Bronchial epithelial cell (primary cell): Measurements from ENCODE around the gene TLCD5. TPM values are rescaled to one million over a fixed set of nuclear protein-coding genes. Genes with fewer than 3 reads are reported as not detected.
A peak's percentile ranks its signal among the peaks of the same experiment; 100 is the strongest.

Experiments
- DNase-seq: peaks from one replicate; pipeline ENCODE4 v3.0.0-alpha.2; 2010; ENCODE audit warnings: low read depth
- FAIRE-seq: peaks from 2 replicates; lab custom pipeline; 2011; peaks lifted over from hg19 to GRCh38; lab: Jason Lieb, UNC
- H3K27me3 ChIP-seq: 2 replicates; pipeline ENCODE4 v1.5.1; 2011; ENCODE audit warnings: low read length; ENCODE audit not compliant: control insufficient read depth, insufficient read depth
- H3K36me3 ChIP-seq: 2 replicates; pipeline ENCODE4 v1.5.1; 2011; ENCODE audit warnings: low read length; ENCODE audit not compliant: control insufficient read depth, insufficient read depth
- H3K4me3 ChIP-seq: 2 replicates; pipeline ENCODE4 v1.5.1; 2011; ENCODE audit warnings: mild to moderate bottlenecking, low read depth, low read length, control low read depth
- total RNA-seq: library from RNA; depleted of rRNA; stranded (reverse); fragments of >200 nt; gene quantifications from 2 replicates; pipeline ENCODE4 v1.2.1, GENCODE V29; 2014
- TF ChIP-seq, protein P1 (sequence below): IDR thresholded peaks from 2 replicates; pipeline ENCODE4 v1.5.1; 2011; ENCODE audit warnings: mild to moderate bottlenecking, moderate library complexity, low read length, control low read depth, inconsistent platforms; ENCODE audit not compliant: insufficient read depth, severe bottlenecking

The TLCD5 gene
- total RNA-seq, 1 donor from 2014 or later = 1.8 TPM

DNA sequence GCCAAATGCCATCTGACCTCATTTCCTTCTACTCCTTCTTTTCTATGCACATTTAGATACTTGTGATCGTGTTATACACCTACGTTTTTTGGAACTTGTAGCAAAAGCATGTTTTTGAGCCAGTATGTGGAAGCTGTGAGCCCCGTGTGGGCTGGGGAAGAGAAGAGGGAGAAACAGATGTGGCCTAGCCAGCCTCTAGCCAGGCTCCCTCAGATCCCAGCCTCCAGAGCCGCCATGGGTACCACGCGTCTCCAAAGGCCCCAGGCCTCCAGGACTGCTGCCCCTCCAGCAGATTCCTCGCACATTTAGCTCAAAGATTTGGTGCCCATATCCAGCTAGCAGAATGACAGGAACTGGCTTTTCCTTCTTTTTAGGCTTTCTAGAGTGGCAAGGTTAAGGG, 17.0 kb upstream of the TLCD5 start:
- Histone ChIP-seq H3K36me3 (no peaks in the 10 kb centered on the region), H3K27me3 (no peaks in the 10 kb centered on the region), H3K4me3 (no peak overlapping the region)
- TF ChIP-seq, protein P1, sequence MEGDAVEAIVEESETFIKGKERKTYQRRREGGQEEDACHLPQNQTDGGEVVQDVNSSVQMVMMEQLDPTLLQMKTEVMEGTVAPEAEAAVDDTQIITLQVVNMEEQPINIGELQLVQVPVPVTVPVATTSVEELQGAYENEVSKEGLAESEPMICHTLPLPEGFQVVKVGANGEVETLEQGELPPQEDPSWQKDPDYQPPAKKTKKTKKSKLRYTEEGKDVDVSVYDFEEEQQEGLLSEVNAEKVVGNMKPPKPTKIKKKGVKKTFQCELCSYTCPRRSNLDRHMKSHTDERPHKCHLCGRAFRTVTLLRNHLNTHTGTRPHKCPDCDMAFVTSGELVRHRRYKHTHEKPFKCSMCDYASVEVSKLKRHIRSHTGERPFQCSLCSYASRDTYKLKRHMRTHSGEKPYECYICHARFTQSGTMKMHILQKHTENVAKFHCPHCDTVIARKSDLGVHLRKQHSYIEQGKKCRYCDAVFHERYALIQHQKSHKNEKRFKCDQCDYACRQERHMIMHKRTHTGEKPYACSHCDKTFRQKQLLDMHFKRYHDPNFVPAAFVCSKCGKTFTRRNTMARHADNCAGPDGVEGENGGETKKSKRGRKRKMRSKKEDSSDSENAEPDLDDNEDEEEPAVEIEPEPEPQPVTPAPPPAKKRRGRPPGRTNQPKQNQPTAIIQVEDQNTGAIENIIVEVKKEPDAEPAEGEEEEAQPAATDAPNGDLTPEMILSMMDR = no peak
- FAIRE-seq = no peak
- no peak for DNase-seq

GRCh38 chr11:120310870-120311269, 14.2 kb upstream of the TLCD5 start:
- FAIRE-seq (no peak), DNase-seq (no peak)
- H3K27me3 ChIP-seq = no peaks in the 10 kb centered on the region
- TF ChIP-seq, protein P1 = no peak
- no peak overlapping the region for H3K4me3 ChIP-seq
- no peaks in the 10 kb centered on the region for H3K36me3 ChIP-seq

GRCh38 chr11:120314861-120315260, 10.2 kb upstream of the TLCD5 start:
- Histone ChIP-seq H3K36me3 (no peaks in the 10 kb centered on the region), H3K27me3 (no peaks in the 10 kb centered on the region), H3K4me3 (no peak overlapping the region)
- TF ChIP-seq, protein P1 = no peak
- DNase-seq (no peak), FAIRE-seq (no peak)

GRCh38 chr11:120316880-120317688, 8.0 kb upstream of the TLCD5 start:
- peak; percentile 79 for FAIRE-seq
- no peaks in the 10 kb centered on the region for H3K27me3 ChIP-seq
- H3K36me3 ChIP-seq = no peaks in the 10 kb centered on the region
- peak; percentile 97 for DNase-seq
- TF ChIP-seq, protein P1 = no peak
- H3K4me3 ChIP-seq = no peak overlapping the region

- TF ChIP-seq, protein P1 = no peak
- FAIRE-seq (no peak), DNase-seq (no peak)
- Histone ChIP-seq H3K36me3 (no peaks in the 10 kb centered on the region), H3K27me3 (no peaks in the 10 kb centered on the region), H3K4me3 (no peak overlapping the region)
These were observed 7.2 kb upstream of the TLCD5 start for GRCh38 chr11:120317689-120318480.
